IPS-15b (cell line): ENCODE measurements around the gene OR10G7.

Experiments
- H3K27me3 ChIP-seq: one replicate; pipeline ENCODE4 v1.6.1; 2013; ENCODE audit warnings: low read length; ENCODE audit not compliant: control insufficient read depth, insufficient read depth
- H3K36me3 ChIP-seq: one replicate; pipeline ENCODE4 v1.6.1; 2013; ENCODE audit warnings: low read length; ENCODE audit not compliant: control insufficient read depth, insufficient read depth
- H3K4me1 ChIP-seq: one replicate; pipeline ENCODE4 v1.6.1; 2013; ENCODE audit warnings: mild to moderate bottlenecking, low read length; ENCODE audit not compliant: control insufficient read depth, insufficient read depth
- H3K4me3 ChIP-seq: one replicate; pipeline ENCODE4 v1.5.1; 2013; ENCODE audit warnings: low read depth, low read length
- H3K9ac ChIP-seq: one replicate; pipeline ENCODE4 v1.6.1; 2013; ENCODE audit warnings: low read depth, mild to moderate bottlenecking, low read length
- H3K9me3 ChIP-seq: one replicate; pipeline ENCODE4 v1.6.1; 2013; ENCODE audit warnings: mild to moderate bottlenecking, low read length; ENCODE audit not compliant: control insufficient read depth, insufficient read depth

Gene OR10G7

GRCh38 chr11:124041254-124041653 is at the start of gene OR10G7:
Gene OR10G7, minus strand, starts transcription at chr11:124041325. Its CDS starts 2,324 bp downstream, at chr11:124039001.
- no peaks in the 10 kb centered on the region for H3K9me3 ChIP-seq
- H3K4me3 ChIP-seq = no peak within 1 kb of the TSS
- H3K36me3 ChIP-seq = no peaks in the 10 kb centered on the region
- H3K27me3 ChIP-seq = no peaks in the 10 kb centered on the region
- H3K4me1 ChIP-seq = no peaks in the 10 kb centered on the region
- no peak within 1 kb of the TSS for H3K9ac ChIP-seq

DNA sequence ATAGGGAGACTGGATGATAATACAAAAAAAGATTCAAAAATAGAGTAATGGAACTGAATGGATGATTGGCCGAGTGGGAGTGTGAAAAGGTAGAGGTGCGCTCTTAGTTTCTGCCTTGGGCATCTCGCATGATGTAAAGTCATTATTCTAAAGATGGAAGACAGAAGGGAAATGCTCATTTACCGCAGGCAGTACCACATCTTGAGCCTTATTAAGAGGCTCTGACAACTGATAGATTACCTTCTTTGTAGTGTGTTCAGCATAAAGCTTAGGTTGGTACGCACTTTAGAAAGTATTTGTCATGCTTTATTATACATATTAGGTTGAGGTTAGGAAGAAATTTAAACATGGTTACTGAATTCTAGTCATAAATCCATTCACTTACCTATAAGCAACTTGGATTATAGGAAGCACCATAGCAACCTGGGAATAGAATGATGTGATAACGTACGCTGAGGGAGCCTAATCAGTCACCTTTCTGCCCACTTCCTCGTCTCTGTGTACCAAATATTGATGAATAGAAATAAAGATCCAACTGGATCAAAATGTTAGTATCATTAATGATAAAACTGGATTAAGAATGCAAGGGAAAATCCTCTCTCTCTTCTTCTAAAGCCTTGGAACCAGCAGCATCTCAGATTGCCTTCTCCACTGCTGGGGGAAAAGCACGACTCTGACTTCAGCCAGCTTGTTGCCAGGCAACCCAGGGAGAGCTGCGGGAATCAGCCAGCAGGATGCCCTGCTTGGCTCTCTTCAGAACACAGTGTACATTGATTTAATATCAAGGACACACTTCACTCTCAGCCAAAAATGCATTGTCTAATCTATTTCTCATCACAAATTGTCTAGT is 45.1 kb upstream of the OR10G7 start:
- Histone ChIP-seq H3K36me3 (no peaks in the 10 kb centered on the region), H3K9ac (no peak overlapping the region), H3K27me3 (no peaks in the 10 kb centered on the region), H3K4me3 (no peak overlapping the region), H3K4me1 (no peaks in the 10 kb centered on the region), H3K9me3 (no peaks in the 10 kb centered on the region)

DNA sequence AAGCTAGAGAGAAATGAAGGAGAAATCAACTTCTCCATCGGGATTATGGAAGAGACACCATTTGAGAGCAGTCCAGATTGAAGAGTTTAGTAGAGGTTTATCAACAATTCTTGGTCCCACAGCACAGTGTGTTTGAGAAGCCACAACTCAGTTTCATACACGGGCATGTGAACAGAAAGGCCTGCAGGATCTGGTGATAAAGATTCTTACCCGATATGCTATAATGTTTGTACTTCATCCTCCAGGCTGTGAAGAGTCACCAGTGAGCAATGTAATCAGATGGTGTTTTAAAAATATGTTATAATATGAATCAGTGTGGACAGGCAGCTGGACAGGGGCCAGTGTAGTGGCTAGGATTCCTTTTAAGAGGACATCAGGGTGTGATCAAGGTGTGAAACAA is 44.5 kb upstream of the OR10G7 start:
- H3K36me3 ChIP-seq = no peaks in the 10 kb centered on the region
- H3K9ac ChIP-seq = no peak overlapping the region
- no peaks in the 10 kb centered on the region for H3K9me3 ChIP-seq
- H3K4me3 ChIP-seq = no peak overlapping the region
- no peaks in the 10 kb centered on the region for H3K27me3 ChIP-seq
- no peaks in the 10 kb centered on the region for H3K4me1 ChIP-seq

DNA sequence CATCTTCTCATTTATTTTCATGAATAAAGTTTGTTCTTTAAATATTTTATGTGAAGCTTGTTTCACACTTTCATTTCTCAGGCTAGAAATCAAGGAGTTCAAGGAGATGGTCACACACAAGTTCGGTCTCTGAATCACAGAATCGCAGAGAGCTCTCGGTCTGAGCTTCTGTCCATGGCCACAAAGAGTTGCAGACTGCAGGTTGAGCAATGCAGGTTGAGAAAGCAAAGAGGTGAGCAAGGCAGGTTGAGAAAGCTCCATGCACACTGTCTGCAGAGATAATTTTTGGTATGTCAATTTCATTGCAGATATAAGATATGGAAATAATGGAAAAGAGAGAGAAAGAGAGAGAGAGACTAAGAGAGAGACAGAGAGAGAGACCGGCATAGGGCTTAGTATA is 41.2 kb upstream of the OR10G7 start:
- Histone ChIP-seq H3K36me3 (no peaks in the 10 kb centered on the region), H3K4me3 (no peak overlapping the region), H3K9me3 (no peaks in the 10 kb centered on the region), H3K9ac (no peak overlapping the region), H3K27me3 (no peaks in the 10 kb centered on the region), H3K4me1 (no peaks in the 10 kb centered on the region)

DNA sequence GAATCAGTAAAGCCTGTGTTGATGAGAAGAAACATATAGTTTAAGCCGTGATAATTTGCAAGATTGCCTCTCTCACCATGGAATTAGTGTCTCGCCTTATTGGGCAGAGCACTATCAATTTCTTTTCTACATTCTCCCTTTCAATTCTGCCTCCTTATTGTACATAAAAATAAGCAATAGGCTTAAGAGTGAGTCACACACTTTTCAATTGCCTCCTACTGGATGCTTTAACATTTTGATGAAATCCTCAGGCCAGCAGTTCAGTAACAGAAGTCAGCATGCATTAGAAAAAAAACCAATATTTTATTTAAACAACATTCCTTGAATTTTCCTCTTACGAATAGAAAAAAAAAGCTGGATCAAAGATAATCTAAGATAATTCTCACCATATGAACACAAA is 40.4 kb upstream of the OR10G7 start:
- H3K27me3 ChIP-seq = no peaks in the 10 kb centered on the region
- no peak overlapping the region for H3K9ac ChIP-seq
- H3K4me3 ChIP-seq = no peak overlapping the region
- no peaks in the 10 kb centered on the region for H3K36me3 ChIP-seq
- H3K9me3 ChIP-seq = no peaks in the 10 kb centered on the region
- H3K4me1 ChIP-seq = no peaks in the 10 kb centered on the region

DNA sequence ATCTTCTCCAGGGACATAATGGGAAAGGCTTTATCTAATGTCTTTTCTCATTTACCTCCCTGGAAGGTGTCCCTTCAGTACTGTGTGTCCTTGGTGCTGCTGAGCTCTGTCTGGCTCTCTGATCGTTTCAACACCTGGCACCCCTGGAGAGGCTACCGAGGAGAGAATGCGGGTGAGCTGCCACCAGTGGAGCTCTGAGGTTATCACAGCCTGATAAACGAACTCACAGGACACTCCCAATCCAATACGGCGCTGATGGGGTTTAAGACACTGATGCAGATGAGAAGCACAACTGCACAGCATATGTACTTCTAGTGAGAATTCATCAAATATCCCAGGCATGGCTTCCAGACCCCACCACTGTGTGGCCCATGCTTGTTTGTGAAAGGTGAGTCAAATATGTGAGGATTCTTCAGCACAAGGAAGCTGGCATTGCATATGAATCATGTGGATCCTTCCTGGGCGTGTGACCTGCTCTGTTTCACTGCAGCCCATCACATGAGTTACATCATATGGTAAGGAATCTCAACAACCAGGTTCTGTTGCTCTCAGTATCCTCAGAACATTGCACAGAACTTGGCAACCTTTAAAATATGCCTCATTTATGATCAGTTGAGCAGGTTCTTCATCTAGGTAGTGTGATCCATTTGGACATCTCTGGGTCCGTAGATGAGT is 39.3 kb upstream of the OR10G7 start:
- Histone ChIP-seq H3K9ac (no peak overlapping the region), H3K36me3 (no peaks in the 10 kb centered on the region), H3K9me3 (no peaks in the 10 kb centered on the region), H3K4me1 (no peaks in the 10 kb centered on the region), H3K4me3 (no peak overlapping the region), H3K27me3 (no peaks in the 10 kb centered on the region)

GRCh38 chr11:124079631-124080326 is 38.7 kb upstream of the OR10G7 start:
- H3K9ac ChIP-seq = no peak overlapping the region
- H3K36me3 ChIP-seq = no peaks in the 10 kb centered on the region
- no peaks in the 10 kb centered on the region for H3K4me1 ChIP-seq
- no peaks in the 10 kb centered on the region for H3K9me3 ChIP-seq
- H3K4me3 ChIP-seq = no peak overlapping the region
- peaks cover 4% of the 10 kb centered on the region for H3K27me3 ChIP-seq

- Histone ChIP-seq H3K4me1 (no peaks in the 10 kb centered on the region), H3K36me3 (no peaks in the 10 kb centered on the region), H3K4me3 (no peak overlapping the region), H3K9me3 (no peaks in the 10 kb centered on the region), H3K27me3 (peaks cover 4% of the 10 kb centered on the region), H3K9ac (no peak overlapping the region)
Observed at GRCh38 chr11:124078591-124078990, 37.5 kb upstream of the OR10G7 start.

- Histone ChIP-seq H3K27me3 (peaks cover 4% of the 10 kb centered on the region), H3K4me1 (no peaks in the 10 kb centered on the region), H3K9me3 (no peaks in the 10 kb centered on the region), H3K4me3 (no peak overlapping the region), H3K36me3 (no peaks in the 10 kb centered on the region), H3K9ac (no peak overlapping the region)
Observed at GRCh38 chr11:124077266-124077665, 36.1 kb upstream of the OR10G7 start.

DNA sequence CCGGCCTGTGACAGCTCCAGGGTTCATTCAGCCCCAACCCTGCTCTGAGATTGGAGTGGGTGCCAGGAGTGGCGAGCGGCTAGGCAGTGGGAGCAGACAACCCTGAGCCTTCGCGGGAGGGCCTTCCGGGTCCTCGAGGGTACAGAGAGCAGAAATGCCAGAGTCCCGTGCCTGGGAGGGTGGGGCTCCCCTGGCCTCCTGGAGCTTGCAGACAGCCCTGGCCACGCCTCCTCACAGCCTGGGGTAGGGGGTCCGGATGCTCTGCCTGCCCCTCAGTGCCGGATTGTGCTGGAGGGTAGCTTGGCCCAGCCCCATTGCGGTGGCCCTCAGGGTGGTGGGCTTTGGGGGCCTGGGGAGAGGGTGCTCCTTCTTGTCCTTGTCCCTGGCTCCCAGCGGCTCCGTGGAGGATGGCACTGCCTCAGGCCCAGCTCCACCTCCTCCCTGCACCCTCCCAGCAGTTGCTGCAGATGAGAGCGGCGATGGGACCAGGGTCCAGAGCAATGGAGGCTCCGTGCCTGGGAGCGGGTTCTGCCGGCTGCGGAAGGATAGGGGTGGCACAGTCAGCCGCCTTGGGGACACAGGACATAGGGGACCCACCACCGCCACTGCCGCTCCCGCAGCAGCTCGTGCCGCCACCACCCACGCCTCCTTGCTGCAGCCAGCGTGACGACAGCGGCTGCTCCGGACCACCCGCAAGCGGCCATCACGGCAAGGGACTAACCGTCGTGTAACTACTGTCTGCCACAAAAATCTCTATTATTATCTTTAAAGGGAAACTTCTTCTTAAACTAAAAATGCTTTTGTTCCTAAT is 34.9 kb upstream of the OR10G7 start:
- H3K4me1 ChIP-seq = no peaks in the 10 kb centered on the region
- no peaks in the 10 kb centered on the region for H3K9me3 ChIP-seq
- peak overlapping the region; percentile 43 for H3K4me3 ChIP-seq
- H3K9ac ChIP-seq = no peak overlapping the region
- no peaks in the 10 kb centered on the region for H3K36me3 ChIP-seq
- H3K27me3 ChIP-seq = peaks cover 4% of the 10 kb centered on the region

- peaks cover 6% of the 10 kb centered on the region for H3K27me3 ChIP-seq
- H3K4me3 ChIP-seq = no peak overlapping the region
- H3K36me3 ChIP-seq = no peaks in the 10 kb centered on the region
- H3K9me3 ChIP-seq = no peaks in the 10 kb centered on the region
- no peak overlapping the region for H3K9ac ChIP-seq
- no peaks in the 10 kb centered on the region for H3K4me1 ChIP-seq
Observed at GRCh38 chr11:124075492-124075840, 34.3 kb upstream of the OR10G7 start.
